ENCODE results near the gene DKK3. TPM values are rescaled to one million over a fixed set of nuclear protein-coding genes. Genes with fewer than 3 reads are reported as not detected.

The DKK3 gene
- total RNA-seq, 4 donors from 2014 or later: 4.1 to 31.7 (median 7.2) TPM

DNA sequence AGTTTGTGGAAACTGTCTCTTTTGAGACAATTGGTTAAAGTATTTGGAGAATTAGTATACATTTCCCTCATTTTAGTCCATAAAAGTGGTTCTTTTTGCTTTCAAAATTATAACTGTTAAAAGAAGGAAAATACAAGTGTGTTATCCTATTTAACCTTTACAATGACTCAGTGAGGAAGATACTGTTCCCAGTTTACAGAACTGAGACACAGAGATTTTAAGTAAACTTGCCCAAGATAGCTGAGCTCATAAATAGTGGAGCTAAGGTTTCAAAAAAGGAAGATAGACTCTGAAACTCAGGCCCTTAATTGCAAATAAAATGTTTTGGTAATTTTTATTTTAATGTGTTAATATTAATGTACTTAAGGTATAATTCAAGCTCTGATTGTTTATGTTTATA lies 58.9 kb downstream of the DKK3 start:
- no peak overlapping the region for H3K4me3 ChIP-seq
- H3K36me3 ChIP-seq: peaks cover 8 to 63% of the 10 kb centered on the region in 2 donors
- no peaks in the 10 kb centered on the region for H3K4me1 ChIP-seq
- ATAC-seq (no peak), DNase-seq (no peak)
- H3K27me3 ChIP-seq: no peaks in the 10 kb centered on the region
- intact Hi-C loops (cut with DNase I; ENCODE audit: low total_unique reads): no loop called here
- in situ Hi-C loops (cut with MboI; ENCODE audit: low sequenced_read_pairs in 4 of 4): loop anchor here in 2 of 4 donors (25.0 kb wide), 2 partner anchors 88 to 338 kb away; no protein-coding TSS in a partner anchor
- H3K27ac ChIP-seq: no peak overlapping the region
- TF ChIP-seq POLR2A (IDR thresholded peaks at IDR 0.05): no peak
- TF ChIP-seq, protein P1, sequence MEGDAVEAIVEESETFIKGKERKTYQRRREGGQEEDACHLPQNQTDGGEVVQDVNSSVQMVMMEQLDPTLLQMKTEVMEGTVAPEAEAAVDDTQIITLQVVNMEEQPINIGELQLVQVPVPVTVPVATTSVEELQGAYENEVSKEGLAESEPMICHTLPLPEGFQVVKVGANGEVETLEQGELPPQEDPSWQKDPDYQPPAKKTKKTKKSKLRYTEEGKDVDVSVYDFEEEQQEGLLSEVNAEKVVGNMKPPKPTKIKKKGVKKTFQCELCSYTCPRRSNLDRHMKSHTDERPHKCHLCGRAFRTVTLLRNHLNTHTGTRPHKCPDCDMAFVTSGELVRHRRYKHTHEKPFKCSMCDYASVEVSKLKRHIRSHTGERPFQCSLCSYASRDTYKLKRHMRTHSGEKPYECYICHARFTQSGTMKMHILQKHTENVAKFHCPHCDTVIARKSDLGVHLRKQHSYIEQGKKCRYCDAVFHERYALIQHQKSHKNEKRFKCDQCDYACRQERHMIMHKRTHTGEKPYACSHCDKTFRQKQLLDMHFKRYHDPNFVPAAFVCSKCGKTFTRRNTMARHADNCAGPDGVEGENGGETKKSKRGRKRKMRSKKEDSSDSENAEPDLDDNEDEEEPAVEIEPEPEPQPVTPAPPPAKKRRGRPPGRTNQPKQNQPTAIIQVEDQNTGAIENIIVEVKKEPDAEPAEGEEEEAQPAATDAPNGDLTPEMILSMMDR (IDR thresholded peaks at IDR 0.05 in 4 of 5, conservative IDR thresholded peaks at IDR 0.05 in 1 of 5): no peak
- H3K9me3 ChIP-seq: no peaks in the 10 kb centered on the region

DNA sequence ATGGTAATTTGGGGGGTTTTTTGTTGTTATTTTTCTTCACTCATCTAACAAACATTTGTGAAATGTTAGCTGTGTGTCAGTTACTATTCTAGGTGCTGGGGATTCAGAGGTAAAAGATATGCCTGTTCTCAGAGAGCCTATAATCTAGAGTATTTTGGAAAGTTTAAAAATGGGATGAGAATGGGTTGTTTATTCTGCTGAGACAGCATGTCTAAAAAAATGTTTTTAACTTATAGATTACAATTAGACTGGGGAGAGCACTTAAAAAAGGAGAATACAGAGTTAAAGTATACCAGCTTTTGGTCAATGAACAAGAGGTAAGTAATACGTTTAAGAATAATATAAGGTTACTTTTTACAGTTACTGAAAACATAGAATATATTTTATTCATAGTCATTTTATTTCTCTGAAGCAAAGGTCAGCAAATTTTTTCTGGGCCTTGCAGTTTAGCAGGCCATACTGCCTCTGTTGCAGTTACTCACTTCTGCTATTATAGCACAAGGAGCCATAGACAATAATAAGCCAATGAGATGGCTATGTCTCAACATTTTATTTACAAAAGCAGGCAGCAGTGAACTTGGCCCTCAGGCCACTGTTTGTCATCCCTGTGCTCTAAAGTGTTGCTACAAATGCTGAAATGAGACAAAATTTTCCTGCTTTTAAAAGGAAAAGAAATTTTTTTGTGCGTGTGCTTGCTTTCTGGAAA lies 60.0 kb downstream of the DKK3 start:
- Histone ChIP-seq H3K36me3 (peaks cover 8 to 52% of the 10 kb centered on the region in 2 donors), H3K9me3 (no peaks in the 10 kb centered on the region), H3K4me1 (peaks cover 0 to 5% of the 10 kb centered on the region in 2 donors), H3K27ac (no peak overlapping the region), H3K27me3 (no peaks in the 10 kb centered on the region), H3K4me3 (no peak overlapping the region)
- ATAC-seq (no peak), DNase-seq (no peak)
- intact Hi-C loops (cut with DNase I; ENCODE audit: low total_unique reads): no loop called here
- TF ChIP-seq POLR2A (IDR thresholded peaks at IDR 0.05): no peak
- TF ChIP-seq, protein P1 (IDR thresholded peaks at IDR 0.05 in 4 of 5, conservative IDR thresholded peaks at IDR 0.05 in 1 of 5): no peak
- in situ Hi-C loops (cut with MboI; ENCODE audit: low sequenced_read_pairs in 4 of 4): loop anchor here in 2 of 4 donors (25.0 kb wide), 2 partner anchors 89 to 339 kb away; no protein-coding TSS in a partner anchor

DNA sequence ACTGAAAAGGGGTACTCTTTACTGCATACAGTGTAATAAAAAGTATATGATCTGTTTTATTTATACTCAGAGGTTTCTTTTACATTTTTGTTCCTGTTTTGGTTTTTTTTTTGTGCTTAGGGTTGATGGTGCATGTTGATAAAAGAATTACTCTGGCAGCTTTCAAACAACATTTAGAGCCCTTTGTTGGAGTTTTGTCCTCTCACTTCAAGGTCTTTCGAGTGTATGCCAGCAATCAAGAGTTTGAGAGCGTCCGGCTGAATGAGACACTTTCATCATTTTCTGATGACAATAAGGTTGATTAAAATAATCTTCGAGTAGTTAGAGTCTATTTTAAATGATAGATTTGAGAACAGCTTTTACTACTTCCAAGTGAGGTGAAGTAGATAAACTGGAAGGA lies 60.6 kb downstream of the DKK3 start:
- Histone ChIP-seq H3K4me3 (no peak overlapping the region), H3K27ac (no peak overlapping the region), H3K9me3 (no peaks in the 10 kb centered on the region), H3K4me1 (peaks cover 0 to 5% of the 10 kb centered on the region in 2 donors), H3K27me3 (no peaks in the 10 kb centered on the region), H3K36me3 (peaks cover 2 to 49% of the 10 kb centered on the region in 2 donors)
- DNase-seq (no peak), ATAC-seq (no peak)
- in situ Hi-C loops (cut with MboI; ENCODE audit: low sequenced_read_pairs in 4 of 4): loop anchor here in 2 of 4 donors (25.0 kb wide), 2 partner anchors 89 to 339 kb away; no protein-coding TSS in a partner anchor
- TF ChIP-seq, protein P1 (IDR thresholded peaks at IDR 0.05 in 4 of 5, conservative IDR thresholded peaks at IDR 0.05 in 1 of 5): no peak
- no peak for TF ChIP-seq POLR2A (IDR thresholded peaks at IDR 0.05)
- intact Hi-C loops (cut with DNase I; ENCODE audit: low total_unique reads): no loop called here

DNA sequence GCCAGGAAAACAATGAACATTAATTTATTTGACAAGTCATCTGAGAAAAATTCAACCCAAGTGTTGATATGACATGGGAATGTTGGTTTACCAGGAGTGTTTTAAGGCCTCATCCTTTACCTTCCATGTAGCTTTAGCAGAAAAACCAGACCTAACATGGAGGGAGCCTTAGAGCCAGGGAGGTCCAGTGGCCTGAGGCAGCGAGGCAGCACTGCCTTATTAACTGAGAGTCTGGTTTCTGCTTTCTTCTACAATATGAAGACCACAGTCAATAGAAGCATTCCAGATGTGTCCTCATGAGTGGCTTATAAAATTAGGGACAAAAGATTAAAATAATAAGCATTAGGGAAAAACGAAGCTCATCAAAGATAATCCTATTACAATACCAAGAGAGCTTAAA lies 61.5 kb downstream of the DKK3 start:
- Histone ChIP-seq H3K4me3 (no peak overlapping the region), H3K36me3 (peaks cover 0 to 47% of the 10 kb centered on the region in 2 donors), H3K9me3 (no peaks in the 10 kb centered on the region), H3K27ac (no peak overlapping the region), H3K27me3 (no peaks in the 10 kb centered on the region), H3K4me1 (peaks cover 0 to 5% of the 10 kb centered on the region in 2 donors)
- no peak for ATAC-seq
- in situ Hi-C loops (cut with MboI; ENCODE audit: low sequenced_read_pairs in 4 of 4) (loop anchor here in 2 of 4 donors (25.0 kb wide), 2 partner anchors 90 to 340 kb away; no protein-coding TSS in a partner anchor), intact Hi-C loops (cut with DNase I; ENCODE audit: low total_unique reads) (no loop called here)
- TF ChIP-seq, protein P1 (IDR thresholded peaks at IDR 0.05 in 4 of 5, conservative IDR thresholded peaks at IDR 0.05 in 1 of 5): no peak
- no peak for TF ChIP-seq POLR2A (IDR thresholded peaks at IDR 0.05)
- DNase-seq: no peak
